ENCODE data around the gene KLHDC10.

- TF ChIP-seq CTCF (IDR thresholded peaks at IDR 0.05; ENCODE audit: poor library complexity) (no peak), EZH2 (IDR thresholded peaks at IDR 0.05; ENCODE audit: borderline replicate concordance) (no peak)
Observed at GRCh38 chr7:130141884-130142653, 71.7 kb downstream of the KLHDC10 start.
